Measurements from ENCODE around the gene SNX9.

GRCh38 chr6:157789297-157789696 lies 33.7 kb upstream of the SNX9 start:
- no peak for TF ChIP-seq ZNF747 (tag by site-specific recombination; IDR thresholded peaks at IDR 0.05)
- TF ChIP-seq, protein P1, sequence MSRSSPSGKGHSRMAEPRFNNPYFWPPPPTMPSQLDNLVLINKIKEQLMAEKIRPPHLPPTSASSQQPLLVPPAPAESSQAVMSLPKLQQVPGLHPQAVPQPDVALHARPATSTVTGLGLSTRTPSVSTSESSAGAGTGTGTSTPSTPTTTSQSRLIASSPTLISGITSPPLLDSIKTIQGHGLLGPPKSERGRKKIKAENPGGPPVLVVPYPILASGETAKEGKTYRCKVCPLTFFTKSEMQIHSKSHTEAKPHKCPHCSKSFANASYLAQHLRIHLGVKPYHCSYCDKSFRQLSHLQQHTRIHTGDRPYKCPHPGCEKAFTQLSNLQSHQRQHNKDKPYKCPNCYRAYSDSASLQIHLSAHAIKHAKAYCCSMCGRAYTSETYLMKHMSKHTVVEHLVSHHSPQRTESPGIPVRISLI (tag by site-specific recombination; IDR thresholded peaks at IDR 0.05): no peak

Data from HEK293 (cell line).